Hematopoietic multipotent progenitor cell treated with erythropoietin and hydrocortisone succinate and interleukin-3 and kit ligand, for 15 days (in vitro differentiated cells): Measurements from ENCODE around the gene HTR5A.

Experiments
- DNase-seq: peaks from one replicate; pipeline ENCODE4 v3.0.0-alpha.2; 2015; ENCODE audit warnings: low spot score

The HTR5A gene

DNA sequence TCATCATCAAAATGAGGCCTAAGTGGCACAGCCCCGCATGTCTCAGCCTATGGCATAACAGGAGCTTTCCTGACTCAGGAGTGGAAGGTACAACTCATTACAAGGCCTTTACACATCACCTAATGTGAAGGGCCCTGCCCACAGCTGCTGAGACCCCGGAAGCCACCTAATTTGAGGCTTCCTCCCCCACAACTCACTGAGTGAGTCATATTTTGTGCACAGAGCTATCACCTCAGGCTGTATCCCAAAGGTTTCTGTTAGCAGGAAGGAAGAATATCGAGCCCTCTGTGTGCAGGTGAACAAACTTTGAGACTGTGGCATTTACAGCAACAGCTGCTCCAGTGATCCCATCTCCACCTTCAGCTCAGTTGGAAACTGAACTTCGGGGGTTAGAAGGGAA lies 20.6 kb downstream of the HTR5A start:
- no peak for DNase-seq

DNA sequence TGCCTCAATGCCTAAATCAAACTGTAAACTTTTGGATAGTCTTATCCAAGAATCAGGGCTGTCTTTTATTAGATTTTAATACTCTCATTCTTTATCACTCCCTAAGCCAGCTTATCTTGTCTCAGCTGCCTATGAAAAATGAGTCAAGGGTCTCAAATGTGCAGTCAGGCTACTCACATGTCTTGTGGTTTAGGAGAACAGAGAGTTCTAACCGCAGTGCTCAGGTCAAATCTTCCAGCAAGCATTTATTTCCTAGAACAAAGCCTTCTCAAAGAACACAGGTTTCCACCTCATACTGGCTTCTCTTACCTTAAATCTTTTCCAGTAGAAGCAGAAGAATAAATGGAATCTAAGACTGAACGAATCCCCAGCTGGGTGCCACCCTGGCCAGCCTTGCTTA lies 23.5 kb downstream of the HTR5A start:
- no peak for DNase-seq

DNA sequence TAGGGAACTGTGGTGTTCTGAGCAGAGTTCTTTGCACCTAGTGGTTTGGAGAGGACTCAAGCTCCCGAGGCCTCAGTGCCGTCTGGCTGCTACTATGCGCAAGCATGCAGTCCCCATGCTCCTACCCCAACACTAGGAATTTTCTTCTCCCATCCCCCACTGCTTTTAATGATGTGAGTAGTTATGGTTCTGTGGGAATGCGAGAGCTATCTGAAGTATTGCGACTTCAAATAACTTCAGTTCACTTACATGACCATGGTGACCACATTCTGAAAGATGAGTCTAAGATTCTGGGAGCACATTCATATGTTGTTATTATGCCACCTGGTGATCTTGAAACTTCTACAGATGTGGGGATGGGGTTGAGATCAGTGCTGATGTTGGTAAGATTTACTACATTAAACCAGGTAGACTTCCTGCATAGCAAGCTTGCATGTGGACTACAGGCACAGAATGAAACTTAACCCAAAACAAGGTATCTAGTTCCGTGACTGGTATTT lies 24.6 kb downstream of the HTR5A start:
- no peak for DNase-seq

DNA sequence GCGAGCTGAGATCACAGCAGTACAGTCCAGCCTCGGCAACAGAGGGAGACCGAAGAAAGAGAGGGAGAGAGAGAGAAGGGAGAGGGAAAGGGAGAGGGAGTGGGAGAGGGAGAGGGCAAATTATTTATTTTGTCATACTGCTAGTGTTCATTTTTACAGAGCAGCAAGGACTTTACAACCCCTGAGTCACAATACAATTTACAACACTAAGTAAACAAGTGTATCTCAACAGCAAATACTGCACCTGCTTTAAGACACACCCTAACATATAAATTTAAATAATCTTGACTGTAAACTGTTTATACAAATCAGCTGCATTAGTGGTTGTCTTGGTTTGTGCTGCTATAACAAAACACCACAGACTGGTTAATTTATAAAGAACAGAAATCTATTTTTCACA lies 27.2 kb downstream of the HTR5A start:
- DNase-seq: no peak

DNA sequence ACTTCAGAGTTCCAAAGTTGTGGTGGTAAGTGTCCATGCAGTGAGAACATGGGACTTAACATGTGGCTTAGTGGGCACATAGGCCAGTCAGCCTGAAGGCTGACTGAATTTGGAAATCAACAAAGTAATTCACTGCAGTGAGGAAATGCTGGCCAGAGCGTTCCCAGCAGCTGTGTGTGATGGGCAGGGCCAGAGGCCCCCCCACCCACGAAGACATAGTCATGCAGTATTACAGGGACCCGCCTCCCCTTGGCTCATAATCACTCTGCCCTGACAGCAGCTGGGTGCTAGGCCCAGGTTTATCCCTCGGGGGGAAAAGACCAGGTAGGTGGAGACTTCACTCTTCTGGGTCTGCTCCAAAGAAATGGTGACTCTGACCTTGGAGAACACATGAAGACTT lies 33.7 kb downstream of the HTR5A start:
- no peak for DNase-seq

DNA sequence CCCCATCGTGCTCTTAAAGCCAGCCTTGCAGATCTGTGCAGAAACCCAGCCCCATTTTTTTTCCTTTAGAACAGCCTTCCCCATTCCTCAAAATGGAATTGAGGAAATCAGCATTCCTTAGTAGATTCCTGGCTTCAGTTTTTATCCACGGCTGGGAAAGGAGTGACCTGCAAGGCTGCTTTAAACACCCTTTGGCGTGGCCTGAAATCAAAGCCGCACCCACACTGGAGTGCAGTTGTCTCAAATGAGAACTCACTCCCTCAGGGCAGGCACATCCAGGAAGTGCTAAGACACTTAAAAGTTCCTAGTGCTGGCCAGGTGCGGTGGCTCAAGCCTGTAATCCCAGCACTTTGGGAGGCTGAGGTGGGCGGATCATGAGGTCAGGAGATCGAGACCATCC lies 34.8 kb downstream of the HTR5A start:
- no peak for DNase-seq

DNA sequence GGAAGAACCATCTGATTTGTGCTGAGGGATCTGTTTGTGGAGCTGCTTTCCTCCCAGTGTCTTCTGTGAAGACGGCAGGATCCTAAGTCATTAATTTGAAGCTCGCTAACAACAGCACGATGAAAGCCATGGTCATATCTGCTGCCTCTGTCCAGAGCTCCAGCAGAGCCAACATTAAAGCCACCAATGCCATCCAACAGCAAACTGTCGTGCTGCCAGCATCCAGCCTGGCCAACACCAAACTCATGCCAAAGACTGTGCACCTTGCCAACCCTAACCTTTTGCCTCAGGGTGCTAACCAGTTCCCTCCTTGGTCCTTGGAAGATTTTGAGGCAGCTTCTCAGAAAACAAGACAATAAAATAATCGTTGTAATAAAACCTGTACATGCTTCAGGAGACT lies 36.2 kb downstream of the HTR5A start:
- DNase-seq: no peak

DNA sequence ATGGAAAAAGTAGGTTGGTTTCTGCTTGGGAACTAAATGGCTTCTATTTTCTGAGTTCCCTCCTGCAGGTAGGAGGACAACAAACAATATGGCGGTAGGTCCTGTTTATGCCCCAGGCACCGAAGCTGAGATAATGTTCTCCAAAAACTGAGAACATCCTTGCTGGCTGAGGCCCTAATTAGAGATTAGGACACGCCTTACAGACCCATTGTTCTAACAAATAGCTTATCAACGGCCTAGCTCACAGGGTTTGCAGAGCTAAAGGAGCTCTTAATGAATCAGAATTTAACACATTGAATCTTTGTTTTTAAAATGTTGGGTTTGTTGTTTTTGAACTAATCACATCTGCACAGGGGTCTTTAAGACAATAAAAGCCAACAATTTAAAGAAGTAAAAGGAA lies 37.0 kb downstream of the HTR5A start:
- no peak for DNase-seq

DNA sequence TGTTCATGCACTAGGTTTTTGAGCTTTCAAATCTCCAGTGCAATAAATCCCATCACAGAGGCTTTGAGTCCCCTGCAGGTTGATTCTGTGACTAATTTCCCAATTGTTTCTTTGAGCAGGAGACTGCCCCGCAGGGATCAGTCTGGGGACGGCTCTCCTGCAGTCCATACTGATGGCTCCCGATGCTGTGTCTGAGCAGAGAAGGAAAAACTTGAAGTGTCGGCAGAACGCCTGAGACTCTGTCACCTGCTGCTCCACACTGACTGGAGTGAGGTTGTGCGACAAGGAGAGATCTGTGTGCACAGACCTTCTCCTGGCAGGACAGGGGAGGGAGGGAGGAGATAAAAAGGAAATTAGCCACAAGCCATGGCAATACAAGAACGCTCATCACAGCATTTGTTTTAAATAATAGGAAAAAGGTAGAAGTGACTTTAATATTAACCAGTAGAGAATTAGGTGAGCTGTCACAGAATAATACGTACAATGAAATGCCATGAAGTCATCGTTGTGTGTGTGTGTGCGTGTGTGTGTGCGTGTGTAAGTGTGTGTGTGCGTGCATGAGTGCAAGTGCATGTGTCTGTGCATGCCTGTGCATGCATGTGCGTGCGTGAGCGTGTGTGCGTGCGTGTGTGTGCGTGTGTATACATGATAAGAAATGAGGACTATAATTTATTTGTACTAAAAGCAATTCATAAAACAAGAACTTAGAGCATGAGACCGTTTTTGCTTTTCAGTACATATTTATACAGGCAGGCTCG lies 38.2 kb downstream of the HTR5A start:
- DNase-seq: no peak

DNA sequence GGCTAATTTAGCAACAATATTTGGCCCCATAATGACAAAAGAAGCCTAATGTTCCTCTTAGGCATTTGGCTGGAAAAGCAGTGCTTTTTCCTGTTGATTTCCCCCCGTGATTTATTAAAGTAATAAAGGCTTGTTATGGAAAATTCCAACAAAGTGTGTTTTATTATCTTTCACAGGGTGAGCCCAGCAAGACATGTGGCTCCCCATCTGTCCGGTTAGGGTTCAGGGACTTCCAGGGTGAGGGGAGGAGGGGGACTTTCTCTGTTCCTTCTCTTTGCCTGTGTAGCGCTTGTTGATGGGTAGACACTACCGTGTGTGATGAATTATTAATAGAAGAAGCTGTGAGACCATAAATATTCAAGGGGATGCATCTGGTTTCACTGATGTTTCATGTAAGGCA lies 39.0 kb downstream of the HTR5A start:
- no peak for DNase-seq

DNA sequence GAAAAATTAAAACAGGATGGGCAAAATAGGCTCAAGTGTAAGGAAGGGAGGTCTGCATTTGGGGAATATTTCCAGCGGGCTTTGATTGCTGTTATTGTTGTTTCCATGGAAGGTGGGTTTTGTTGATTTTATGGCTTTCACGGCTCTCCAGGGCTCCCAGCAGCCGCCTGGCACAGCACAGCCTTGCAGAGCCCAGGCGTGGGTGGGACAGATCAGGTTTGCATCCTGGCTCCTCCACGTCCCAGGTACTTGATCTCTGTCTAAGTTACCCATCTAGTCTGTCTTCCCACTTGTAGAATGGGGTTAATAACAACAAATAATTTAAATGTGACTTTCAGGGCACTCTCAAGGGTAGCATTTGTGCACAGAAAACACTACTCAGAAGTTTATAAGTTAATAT lies 45.2 kb downstream of the HTR5A start:
- no peak for DNase-seq

DNA sequence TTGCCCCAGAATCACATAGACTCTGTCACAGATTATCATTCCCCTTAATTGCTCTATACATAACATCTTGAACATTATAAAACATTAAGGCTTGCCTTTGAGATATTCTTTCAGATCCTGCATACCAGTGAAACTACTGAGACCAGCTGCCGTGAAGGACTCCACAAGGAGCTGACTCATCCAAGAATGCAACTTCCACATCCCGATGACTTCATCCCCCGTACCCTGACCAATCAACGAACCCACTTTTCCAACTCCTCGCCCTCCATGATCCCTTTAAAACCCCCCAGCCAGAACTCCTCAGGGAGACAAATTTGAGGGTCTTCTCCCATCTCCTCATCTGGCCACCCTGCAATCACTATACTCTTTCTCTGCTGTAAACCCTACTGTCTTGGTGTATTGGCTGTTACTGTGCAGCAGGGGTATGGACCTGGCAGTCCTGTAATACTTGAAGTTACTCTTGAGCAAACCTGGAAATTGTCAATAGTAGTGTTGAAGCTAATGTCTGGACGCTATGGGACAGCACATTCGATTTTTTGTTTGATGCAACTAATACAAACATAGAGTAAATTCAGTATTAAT lies 49.8 kb downstream of the HTR5A start:
- no peak for DNase-seq

DNA sequence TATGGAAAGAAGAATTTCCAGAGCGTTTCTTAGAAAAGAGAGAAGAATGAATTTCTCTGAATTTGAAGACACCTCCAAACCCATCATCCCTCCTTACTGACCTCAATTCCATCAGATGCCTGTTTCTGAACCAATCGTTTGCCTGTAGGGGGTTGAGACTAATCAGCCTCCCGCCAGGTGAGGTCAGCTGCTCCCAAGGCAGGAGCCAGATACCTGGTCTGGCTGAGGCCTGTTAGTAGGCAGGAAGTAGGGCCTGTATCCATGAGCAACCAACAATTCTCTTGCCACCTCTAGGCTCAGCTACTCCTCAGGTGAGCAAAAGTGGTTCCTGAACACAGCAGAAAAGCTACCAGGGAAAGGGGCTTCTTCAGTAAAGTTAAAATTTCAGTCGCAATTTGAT lies 50.3 kb downstream of the HTR5A start:
- DNase-seq: no peak

DNA sequence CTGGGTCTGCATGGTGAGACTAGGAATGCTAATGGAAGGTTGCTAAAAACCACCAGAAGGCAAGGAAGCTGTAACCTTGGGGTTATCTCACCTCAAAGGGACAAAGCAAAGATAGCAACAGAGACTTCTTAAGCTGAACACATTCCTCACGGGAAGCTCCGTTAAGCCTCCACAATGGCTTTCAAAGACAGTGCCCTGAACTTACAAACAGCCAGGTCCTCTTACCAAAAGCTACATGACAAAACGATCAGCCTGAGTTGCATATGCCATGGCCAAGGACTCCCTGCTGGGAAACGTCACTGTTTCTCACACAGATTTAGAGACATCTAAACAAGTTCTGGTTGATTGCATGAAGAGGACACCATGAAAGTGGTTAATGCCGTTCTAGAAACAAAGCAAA lies 52.7 kb downstream of the HTR5A start:
- no peak for DNase-seq

DNA sequence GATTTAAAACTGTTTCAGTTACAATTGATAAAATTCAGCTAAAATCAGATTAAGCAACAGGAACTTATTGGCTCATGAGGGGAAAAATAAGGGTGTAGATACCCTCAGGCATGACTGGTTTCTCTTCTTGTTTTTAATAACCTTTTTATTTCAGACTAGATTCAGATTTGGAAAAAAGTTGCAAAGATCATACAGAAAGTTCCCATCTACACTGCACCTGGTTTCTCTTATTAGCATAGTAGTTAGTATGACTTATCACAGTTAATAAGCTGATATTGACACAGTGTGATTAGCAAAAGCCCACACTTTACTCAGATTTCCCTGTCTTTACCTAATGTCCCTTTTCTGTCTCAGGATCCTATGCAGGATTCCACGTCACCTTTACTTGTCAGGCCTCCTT lies 53.3 kb downstream of the HTR5A start:
- no peak for DNase-seq

DNA sequence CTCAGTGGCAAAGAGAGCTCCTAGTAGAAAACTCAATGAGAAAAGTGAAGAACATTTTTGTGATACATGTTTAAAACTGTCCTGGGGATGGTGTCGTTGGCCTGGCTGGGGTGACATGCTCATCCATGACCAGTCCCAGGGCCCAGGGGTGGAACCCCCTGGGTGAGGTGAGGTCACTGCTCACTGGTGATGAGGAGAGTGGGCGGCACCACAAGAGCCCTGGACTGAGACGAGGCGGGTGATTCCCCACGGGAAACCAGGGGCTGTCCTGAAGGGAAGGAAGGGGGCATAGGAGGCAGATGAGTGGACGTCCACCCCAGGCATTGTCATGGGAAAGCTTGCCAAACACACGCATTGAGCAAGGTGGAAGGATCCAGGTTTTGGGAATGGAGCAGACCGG lies 54.6 kb downstream of the HTR5A start:
- DNase-seq: no peak

DNA sequence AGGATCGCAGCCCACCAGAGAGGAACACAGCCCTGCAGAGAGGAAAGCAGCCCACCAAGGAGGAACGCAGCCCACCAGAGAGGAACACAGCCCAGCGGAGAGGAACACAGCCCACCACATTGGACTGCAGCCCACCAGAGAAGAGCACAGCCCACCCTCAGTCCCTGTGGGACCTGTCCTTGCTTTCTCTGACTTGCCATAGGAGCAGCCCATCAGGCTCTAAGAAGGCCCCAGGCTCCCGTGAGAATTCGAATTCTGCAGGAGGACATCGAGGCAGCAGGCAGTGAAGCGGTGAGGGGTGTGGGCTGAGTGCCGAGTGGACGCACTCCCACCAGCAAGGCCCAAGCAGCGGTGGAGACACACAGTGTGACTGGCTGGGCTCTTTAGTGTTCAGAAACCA lies 59.1 kb downstream of the HTR5A start:
- no peak for DNase-seq

DNA sequence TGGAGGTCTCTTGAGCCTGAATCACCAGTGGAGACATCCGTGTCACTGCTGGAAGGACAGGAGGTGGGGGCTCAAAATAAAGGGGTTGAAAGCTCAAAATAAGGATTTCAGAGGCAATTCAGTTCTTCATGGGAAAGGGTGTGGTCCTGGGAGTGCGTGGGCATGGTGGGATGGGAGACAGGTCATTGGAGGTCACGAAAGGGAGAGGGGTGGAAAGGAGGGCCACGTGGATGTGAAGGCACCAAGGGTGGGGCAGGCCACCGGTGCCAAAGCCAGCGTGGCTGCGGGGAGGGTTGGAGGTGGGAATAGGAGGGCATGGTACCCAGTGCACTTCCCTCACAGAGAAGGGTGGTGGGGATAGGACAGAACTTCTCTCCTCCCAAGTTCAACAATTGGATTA lies 59.7 kb downstream of the HTR5A start:
- DNase-seq: no peak

DNA sequence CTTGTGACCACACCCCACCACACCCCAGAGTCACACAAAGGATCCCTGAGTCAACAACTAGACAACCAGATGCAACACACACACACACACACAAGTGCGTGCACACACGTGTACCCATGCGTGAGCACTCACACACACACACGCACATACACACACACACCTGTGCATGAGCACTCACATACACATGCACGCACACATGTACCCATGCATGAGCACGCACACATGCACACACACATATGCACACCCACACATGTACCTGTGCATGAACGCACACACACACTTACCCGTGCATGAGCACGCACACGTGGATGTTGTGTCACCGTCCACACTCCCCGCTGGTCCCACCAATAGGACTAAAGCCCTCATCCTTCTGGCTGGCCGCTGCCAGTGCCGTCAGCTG lies 60.4 kb downstream of the HTR5A start:
- DNase-seq: no peak

DNA sequence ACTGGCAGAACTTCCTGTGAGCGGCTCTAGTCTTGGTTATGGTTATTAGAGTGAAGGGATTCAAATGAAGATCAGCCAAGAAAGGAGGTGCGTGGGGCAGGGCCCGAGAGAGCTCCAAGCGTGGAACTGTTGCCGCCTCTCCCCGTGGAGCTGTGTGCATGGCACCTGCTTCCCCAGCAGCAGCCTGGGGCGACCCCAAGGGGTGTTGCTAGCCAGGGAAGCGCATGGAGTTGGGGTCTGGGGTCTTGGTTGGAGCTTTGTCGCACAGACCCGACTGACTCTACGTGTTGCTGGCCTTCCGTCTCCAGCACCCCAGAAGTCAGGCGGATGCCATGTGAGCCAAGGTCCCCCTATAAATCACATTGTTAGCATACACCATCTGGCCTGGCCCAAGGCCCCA lies 61.0 kb downstream of the HTR5A start:
- no peak for DNase-seq

DNA sequence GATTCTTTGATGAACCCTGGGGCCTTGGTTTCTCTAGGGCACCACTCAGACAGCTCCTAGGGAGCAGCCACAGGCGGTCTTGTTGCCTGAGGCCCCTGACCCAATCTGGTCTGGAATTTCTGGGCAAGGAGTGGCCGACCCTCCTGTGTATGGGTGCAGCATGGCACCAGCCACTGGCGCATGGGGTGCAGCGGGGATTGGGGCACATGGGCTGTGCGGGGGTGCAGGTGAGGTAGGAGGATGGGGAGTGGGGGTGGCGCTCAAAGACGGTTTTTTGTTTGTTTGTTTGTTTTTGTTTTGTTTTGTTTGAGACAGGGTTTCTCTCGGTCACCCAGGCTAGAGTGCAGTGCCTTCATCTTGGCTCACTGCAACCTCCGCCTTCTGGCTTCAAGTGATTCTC lies 62.3 kb downstream of the HTR5A start:
- no peak for DNase-seq

DNA sequence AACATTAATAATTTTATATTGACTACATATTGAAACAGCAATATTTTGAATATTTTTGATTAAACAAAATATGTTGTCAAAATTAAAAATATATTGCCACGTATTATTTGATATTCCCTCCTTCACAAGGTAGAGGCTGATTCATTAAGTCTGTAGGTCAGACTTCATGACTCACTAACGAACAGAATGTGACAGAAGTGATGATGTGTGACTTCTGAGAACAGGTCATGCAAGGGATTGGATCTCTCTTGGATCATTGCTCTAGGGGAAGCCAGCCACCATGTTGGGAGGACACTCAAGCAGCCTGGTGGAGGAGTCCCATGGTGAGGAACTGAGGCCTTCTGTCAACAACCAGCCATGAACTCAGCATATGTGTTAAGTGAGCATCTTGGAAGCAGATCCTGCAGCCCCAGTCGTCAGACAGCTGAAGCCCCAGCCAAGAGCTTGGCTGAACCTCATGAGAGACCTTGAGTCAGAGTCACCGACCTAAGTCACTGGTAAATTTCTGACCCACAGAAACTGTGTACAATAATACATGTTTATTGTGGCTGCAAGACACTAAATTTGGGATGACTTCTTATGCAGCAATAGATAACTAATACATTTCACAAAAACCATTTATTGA lies 66.6 kb downstream of the HTR5A start:
- no peak for DNase-seq
